Measurements from ENCODE around the gene PPP4R3A.
"Not testable (repeated sequence)": the region's sequence is repeated elsewhere in the genome, so short reads cannot be mapped to it uniquely, and the experiment has no call there.

Gene PPP4R3A

DNA sequence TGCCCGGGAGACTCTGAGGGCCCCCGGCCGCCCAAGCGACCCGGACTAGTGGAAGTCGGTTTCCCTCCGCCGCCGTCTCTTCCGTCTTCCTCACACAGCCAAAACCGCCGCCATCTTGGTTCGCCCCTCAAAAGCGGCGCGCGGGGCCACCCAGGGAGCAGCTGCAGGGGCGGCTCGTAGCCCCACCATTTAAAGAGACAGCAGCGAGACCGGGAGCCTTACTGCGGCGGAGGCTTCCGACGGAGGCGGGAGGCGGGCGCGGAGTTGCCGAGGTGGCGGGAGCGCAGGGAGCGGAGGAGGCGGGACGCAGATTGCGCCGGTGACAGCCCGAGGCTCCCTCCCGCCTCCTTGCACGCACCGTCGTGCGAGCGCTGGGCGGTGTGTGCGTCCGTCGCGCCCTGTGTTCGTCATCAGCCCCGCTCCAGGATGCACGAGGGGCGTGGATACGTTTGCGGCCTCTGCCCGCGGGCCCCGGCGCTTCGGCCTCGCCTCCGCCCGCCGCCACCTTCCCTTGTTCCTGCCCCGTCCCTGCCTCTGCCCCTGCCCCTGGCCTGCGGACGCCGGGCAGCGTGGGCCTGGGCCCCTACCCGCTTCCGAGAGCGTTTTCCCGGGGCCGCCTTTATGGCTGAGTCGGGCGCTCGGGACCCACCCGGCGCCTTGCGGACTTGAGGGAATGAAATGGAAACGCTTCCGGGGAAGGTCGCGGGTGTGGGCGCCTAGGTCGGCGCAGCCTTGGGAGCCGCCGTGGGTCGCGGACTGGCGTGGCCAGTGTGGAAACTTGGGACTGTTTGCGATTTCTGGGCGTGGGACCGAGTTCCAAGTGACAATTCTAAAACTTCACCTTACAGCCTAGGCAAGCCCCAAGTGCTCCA lies at the start of gene PPP4R3A:
Gene PPP4R3A, minus strand, starts transcription at position 140 of the 872 bp plus-strand sequence. CDS start 663 bp downstream, outside the sequence.
- DNase-seq, result peak; percentile 99

DNA sequence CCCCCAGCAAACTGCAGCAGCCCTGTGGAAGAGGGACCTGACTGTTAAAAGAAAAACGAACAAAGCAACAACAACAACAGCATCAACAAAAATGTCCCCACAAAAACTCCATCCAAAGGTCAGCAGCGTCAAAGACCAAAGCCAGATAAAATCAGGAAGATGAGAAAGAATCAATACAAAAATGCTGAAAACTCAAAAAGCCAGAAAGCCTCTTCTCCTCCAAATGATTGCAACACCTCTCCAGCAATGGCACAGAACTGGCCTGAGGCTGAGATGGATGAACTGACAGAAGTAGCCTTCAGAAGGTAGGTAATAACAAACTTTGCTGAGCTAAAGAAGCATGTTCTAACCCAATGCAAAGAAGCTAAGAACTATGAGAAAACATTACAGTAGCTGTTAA lies 45.4 kb upstream of the PPP4R3A start:
- DNase-seq, result no peak

DNA sequence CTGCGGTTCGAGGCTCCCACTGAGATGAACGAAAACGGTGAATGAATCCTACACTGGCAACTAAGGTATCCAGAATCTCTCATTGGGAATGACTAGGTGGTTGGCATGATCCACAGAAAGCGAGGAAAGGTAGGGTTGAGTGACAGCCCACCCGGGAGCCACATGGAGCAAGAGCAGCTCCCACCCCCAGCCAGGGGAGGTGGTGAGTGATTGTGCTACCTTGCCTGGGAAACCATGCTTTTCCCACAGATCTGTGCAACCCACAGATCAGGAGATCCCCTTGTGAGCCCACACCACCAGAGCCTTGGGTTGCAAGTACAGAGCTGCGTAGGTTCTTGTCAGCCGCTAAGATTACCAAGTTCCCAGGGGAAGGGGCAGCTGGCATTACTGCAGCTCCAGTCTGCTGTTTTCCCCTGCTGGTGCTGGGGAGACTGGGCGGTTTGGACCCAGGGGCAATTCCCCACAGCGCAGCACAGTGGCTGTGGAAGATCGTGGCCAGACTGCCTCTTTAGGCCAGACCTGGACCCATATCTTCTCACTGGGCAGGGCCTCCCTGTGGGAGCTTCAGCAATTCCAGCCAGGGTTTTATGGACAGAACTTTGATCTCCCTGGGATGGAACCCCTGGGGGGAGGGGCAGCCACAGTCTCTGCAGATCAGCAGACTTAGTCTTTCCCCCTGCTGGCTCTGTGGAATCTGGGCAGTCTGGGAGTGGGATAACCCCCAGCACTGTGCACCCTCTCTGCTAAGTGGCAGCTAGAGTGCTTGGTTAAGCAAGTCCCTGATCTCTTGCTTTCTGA lies 44.6 kb upstream of the PPP4R3A start:
- DNase-seq, result no peak

DNA sequence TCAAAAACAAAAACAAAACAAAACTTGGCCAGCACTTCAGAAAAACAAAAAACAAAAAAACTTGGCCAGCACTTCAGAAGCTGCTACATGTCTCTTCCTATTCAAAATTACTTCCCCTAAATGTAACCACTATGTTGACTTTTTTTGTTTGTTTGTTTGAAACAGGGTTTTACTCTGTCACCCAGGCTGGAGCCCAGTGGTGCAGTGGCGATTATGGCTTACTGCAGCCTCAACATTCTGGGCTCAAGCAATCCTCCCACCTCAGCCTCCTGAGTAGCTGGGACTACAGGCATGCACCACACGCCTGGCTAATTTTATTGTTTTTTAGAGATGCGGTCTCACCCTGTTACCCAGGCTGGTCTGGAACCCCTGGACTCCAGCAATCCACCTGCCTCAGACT lies 38.0 kb upstream of the PPP4R3A start:
- DNase-seq, result no peak

DNA sequence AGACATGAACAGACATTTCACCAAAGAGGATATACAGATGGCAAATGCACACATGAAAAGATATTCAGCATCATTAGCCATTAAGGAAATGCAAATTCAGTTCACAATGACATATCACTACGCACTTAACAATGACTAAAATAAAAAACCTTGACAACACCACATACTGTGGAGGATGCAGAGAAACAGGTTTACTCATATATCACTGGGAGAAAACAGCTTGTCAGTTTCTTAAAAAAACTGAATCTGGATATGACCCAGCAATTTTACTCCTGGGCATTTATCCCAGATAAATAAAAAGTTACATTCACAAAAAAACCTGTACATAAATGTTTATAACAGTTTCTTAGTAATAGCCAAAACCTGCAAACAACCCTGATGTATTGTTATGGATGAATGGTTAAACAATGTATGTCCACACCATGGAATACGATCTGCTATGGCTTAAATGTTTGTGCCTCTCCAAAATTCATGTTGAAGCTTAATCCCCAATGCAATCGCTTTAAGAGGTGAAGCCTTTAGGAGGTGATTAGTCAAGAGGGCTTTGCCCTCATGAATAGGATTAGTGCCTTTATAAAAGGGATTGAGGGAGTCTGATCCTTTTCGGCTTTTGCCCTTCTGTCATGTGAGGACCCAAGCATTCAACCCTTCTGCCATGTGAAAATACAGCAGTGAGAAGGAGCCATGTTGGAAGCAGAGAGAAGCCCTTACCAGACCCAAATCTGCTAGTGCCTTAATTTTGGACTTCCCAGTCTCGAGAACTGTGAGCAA lies 36.0 kb upstream of the PPP4R3A start:
- no peak for DNase-seq

DNA sequence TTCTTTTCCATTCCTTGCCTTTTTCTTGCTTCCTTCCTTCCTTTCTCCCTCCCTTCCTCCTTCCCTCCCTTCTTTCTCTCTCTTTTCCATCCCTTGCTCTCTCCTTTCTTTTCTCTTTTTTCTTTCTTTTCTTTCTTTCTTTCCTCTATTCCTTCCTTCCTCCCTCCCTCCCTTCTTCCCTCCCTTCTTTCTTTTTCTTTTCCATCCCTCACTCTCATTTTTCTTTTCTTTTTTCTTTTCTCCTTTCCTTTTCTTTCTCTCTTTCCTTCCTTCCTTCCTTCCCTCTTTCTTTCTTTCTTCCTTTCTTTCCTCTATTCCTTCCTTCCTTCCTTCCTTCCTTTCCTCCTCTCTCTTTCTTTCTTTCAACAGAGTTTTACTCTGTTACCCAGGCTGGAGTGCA lies 35.1 kb upstream of the PPP4R3A start:
- DNase-seq, result no peak

DNA sequence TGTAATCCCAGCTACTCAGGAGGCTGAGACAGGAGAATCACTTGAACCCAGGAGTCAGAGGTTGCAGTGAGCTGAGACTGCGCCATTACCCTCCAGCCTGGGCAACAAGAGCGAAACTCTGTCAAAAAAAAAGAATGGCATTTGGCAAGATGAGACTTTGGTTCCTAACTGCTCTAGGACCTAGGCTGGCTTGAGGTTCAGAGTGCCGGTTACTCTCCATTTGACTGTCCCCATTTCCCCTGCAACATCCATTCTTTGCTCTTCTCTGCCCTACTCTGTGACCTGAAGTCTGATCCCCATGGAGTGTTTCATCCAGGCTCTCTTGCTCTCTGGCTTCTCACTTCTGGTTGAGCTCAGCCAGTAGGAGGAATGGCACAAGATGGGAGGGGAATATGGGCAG lies 26.2 kb upstream of the PPP4R3A start:
- DNase-seq, result no peak

DNA sequence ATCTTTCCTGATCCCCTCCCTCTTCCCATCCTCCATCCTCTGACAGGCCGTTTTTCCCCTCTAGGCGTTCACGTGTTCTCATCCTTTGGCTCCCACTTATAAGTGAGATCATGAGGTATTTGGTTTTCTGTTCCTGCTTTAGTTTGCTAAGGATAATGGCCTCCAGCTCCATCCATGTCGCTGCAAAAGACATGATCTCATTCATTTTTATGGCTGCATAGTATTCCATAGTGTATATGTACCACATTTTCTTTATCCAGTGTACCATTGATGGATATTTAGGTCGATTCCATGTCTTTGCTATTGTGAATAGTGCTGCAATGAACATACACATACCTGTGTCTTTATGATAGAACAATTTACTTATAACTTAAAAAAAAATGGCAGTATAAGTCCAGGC lies 23.9 kb upstream of the PPP4R3A start:
- not testable (repeated sequence) for DNase-seq

DNA sequence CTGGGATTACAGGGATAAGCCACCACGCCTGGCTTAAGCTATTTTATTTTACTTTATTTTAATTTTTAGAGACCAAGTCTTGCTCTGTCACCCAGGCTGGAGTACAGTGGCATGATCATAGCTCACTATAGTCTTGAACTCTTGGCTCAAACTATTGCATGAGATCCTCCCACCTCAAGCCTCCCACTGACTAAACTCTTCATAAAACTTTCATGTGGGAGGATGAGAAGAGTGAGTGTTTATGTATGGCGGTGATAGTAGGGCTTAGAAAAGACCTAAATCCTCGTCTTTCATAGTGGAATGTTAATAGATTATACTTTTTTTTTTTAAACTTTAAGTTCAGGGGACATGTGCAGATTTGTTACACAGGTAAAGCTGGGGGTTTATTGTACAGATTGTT lies 23.5 kb upstream of the PPP4R3A start:
- DNase-seq, result no peak

DNA sequence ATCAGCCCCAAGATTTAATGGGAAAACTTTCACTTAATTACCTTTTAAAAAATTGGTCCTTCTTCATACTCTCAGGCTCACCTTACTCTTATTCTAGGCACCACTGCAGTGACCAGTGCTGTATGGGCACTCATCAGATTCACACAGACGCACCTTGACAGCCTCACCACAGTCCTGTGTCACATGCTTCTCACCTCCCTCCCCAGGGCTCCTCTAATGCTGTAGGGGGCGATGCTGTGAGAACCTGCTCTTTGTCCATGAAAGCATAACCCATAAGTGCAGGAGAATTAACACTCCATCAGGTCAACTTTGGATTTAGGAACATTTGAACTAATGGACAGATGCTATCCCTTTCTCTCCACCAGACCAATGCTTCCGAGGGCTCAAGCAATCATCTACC lies 13.9 kb upstream of the PPP4R3A start:
- DNase-seq, result no peak

DNA sequence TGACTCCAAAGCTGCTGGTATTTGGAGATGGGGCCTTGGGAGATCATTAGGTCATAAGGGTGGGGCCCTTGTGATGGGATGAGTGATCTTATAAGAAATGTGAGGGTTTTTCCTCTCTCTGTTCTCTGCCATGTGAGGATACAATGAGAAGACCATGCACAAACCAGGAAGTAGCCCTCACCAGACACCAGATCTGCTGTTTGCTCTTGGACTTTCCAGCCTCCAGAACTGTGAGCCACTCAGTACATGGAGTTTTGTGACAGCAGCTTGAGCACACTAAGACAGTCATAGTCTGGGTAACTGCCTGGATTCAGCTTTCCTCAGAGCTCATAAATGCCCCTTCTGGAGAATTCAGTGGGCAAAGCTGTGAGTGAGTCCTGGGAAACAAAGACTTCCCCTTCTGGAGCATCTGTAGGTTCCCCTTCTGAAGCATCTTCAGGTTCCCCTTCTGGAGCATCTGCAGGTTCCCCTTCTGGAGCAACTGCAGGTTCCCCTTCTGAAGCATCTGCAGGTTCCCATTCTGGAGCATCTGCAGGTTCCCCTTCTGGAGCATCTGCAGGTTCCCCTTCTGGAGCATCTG lies 11.0 kb upstream of the PPP4R3A start:
- DNase-seq, result no peak

DNA sequence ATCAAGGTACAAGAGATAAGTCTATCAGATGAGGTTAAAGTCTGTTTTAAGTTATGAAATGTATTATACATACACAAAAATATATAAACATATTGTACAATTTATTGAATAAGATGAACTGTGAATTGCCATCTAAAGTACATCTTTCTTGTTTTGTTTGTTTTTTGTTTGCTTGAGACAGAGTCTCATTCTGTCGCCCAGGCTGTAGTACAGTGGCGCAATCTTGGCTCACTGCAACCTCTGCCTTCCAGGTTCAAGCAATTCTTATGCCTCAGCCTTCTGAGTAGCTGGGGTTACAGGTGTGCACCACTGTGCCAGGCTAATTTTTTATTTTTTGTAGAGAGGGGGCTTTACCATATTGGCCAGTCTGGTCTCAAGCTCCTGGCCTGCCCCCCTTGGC lies 10.0 kb upstream of the PPP4R3A start:
- no peak for DNase-seq

DNA sequence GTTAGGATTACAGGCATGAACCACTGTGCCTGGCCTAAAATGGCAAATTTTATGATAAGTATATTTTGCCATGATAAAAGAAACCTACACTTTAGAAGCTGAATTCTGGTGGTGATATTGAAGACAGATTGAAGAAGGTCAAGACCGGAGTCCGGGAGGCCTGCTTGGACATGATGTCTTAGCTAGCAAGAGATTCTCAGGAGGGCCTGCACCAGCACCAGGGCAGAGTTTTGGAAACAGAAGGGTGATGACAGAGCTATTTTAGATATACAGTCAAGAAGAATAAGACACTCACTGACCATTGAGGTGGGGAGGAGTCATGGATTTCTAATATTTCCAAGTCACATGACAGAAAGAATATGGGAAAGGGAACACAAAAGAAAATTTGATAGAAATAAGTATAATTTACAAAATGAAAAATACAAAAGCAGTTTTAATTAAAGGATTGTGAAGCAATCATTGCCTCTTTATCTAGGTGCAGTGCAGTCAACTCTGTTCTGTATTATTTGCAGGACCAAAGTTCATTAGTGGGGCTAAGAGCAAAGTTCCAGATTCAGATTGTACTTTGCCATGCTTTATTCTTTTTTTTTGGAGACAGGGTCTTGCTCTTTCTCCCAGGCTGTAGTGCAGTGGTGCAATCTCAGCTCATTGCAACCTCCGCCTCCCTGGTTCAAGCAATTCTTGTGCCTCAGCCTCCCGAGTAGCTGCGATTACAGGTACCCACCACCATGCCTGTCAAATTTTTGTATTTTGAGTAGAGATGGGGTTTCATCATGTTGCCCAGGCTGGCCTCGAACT lies 9.3 kb upstream of the PPP4R3A start:
- DNase-seq, result no peak

DNA sequence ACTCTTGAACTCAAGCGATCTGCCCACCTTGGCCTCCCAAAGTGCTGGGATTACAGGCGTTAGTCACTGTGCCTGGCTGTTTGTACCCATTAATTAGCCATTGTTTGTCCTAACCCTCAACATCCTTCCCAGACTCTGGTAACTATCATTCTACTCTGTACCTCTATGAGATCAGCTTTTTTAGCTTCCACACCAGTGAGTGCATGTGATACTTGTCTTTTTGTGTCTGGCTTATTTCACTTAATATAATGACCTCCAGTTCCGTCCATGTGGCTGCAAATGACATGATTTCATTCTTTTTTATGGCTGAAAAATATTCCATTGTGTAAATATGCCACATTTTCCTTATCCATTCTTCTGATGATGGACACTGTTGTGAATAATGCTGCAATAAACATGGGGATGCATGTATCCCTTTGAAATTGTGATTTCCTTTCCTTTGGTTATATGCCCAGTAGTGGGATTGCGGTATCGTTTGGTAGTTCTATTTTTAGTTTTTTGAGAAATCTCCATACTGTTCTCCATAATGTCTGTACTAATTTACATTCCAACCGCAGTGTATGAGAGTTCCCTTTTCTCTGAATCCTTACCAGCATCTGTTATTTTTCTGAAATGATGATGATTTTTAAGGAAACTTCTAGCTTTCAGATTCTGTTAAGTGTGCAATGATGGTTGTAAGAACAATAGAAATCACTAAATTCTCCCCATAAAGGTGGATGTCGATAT lies 6.7 kb upstream of the PPP4R3A start:
- DNase-seq, result no peak

DNA sequence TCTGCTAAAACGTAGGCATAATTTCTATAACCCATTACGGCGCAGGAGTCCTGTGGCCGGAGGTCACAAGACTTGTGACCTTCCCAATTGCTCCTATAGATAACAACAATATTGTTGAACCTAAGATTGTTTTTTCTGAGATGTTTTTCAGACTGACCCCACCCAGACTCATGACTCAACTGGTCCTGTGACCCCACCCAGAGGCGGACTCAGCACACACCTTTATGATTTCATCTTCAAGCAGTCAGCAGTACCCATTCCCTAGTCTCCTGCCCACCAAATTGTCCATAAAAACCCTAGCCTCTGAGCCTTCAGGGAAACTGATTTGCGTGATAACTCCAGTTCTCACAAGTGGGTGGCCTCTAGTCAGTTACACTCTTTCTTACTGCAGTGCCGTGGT lies 5.9 kb upstream of the PPP4R3A start:
- DNase-seq, result no peak

DNA sequence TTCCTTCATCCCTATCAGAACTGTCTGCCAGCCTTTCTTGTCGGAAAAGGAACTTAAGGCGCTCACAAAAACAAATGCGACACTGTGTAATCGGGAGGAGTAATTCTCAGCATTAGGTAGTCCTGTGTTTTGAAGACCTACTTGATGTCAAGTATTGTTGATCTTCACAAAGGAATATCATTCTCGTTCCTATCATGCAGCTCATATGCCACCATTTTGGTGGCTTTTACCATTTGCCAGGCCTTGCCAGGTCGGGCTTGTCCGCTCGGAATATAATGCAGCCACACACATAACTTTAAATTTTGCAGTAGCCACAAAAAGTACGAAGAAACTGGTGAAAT lies 903 bp upstream of the PPP4R3A start:
- peak; percentile 15 for DNase-seq

DNA sequence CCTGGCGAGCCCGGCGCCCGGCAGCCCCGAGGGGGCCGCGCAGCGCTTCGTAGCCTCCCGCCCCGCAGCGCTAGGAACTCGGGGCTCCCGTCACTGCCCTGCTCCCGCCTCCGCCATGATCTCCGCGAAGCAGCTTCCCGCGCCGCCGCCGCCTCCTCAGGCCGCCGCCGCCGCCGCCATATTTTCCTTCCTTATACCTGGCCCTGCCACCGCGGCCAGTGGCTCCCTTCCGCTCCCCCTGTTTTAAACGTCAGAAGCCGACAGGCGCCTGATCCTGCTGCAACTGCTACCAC lies 286 bp downstream of the PPP4R3A start:
- DNase-seq, result peak; percentile 58

DNA sequence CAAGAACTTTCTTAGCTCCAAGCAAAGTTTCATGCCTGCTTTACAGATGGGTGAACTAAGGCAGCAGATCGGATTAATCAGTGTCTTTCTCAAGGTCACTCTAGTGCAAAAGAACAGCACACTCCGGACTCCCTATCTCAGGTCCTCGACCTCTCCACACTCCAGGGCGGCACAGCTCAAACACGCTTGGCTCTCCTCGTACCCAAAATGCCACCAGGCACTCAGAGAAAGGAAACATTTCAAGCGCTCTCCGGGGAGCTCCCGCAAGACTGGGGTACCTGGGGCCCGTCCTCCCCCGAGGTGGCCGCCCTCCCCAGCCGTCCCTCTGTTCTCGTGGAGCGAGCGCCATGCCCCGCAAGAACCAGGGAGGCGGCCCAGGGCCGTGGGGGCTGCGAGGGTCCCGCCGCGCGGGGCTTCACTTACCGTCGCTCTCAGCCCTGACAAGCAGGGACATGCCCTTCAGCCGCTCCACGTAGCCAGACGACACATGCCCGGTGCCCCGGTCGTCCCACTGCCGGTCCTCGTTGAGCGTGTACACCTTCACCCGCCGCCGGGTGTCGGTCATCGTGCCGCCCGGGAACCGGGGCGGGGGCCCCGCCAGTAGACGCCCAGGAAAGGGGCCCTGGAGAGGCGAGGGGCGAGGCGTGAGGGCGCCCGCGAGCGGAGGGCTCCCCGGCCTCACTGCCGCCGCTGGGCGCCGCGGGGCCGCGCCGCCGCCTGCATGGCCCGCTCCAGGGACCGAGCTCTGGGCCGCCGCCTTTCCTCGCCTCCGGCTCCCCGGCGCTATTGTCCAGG lies 830 bp downstream of the PPP4R3A start:
- peak; percentile 16 for DNase-seq

DNA sequence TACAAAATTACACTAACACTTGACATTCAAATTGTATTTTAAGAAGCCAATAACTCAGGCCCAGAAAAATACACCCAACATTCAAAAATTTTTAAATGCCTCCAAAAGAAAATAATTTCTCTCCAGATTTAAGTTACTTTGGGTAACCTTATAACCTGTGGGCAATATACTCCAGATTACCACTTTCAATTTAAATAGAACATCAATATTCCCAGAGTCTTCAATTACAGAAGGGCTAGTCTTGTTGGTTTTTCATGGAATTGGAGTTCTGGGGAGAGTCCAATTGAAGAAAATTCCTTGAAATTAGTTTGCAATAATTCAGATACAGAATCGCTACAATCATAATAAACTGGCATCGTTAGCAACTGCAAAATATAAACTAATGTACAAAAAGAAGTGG lies 2.0 kb downstream of the PPP4R3A start:
- DNase-seq, result no peak

DNA sequence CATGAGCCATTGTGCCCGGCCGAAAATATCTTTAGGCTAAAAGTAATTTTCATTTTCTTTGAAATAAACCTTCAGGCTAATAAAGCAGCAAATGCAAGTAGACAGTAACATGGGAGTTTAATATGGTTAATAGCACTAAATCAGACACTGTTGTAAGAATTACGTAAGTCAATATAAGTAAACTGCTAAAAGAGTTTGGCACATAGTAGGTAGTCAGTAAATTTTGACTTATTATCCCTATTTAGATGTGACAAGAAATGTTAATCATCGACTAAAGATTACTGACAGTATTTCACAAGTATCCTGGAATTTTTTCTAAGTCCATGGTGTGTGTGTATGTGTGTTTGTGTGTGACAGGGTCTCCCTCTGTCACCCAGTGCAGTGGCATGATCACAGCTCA lies 3.9 kb downstream of the PPP4R3A start:
- no peak for DNase-seq

DNA sequence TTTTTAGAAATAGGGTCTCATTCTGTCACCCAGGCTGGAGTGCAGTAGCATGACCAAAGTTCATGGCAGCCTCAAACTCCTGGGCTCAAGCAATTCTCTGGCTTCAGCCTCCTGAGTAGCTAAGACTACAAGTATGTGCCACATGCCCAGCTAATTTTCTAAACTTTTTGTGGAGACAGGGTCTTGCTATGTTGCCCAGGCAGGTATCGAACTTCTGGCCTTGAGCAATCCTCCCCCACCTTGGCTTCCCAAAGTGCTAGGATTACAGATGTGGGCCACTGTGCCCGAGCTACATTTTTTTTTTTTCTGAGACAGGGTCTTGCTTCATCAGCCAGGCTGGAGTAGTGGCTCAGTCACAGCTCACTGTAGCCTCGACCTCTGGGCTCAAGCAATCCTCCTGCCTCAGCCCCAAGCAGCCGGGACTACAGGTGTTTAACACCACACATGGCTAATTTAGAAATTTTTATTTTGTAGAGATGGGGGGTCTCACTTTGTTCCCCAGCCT lies 7.1 kb downstream of the PPP4R3A start:
- no peak for DNase-seq

Data from NCI-H510A (cell line).